ENCODE results near the gene ENG.

GRCh38 chr9:127841087-127841835 is 13.2 kb downstream of the ENG start:
- no peak for TF ChIP-seq CTCF (IDR thresholded peaks at IDR 0.05)
- TF ChIP-seq POLR2A (IDR thresholded peaks at IDR 0.05) = no peak
